Naive thymus-derived CD4-positive, alpha-beta T cell (primary cell): ENCODE measurements around the gene THBS3. TPM values are rescaled to one million over a fixed set of nuclear protein-coding genes. Genes with fewer than 3 reads are reported as not detected.

Source experiments
- ATAC-seq: fragments of 150-1000 bp; cut with Tn5 transposase; 2 replicates; pipeline ENCODE4 v1.10.0; 2021; ENCODE audit warnings: mild to moderate bottlenecking, moderate library complexity
- CTCF ChIA-PET: fragments of 350-600 bp; sonication (Branson Sonifier 250); formaldehyde crosslinking; loops from one replicate; lab custom pipeline; 2021; ENCODE audit warnings: antibody characterized with exemption; lab: Charles Lee
- POLR2A ChIA-PET: fragments of 350-600 bp; sonication (Branson Sonifier 250); formaldehyde crosslinking; loops from one replicate; lab custom pipeline; 2021; ENCODE audit warnings: antibody characterized with exemption, inconsistent platforms; lab: Charles Lee
- DNase-seq, 9 donors: peaks; one replicate each; pipeline versions ENCODE4 v3.0.0 to v3.0.0-alpha.2; 2020 to 2022; ENCODE audit warnings: mixed read lengths in 1 of 9
- H3K27ac ChIP-seq: one replicate; pipeline ENCODE4 v1.7.0; 2013; ENCODE audit warnings: mild to moderate bottlenecking, low read depth, low read length, moderate library complexity
- H3K27me3 ChIP-seq, 2 donors: one replicate each; pipeline ENCODE4 v1.7.0; 2013; ENCODE audit warnings: low read length in 2 of 2, mild to moderate bottlenecking in 2 of 2, moderate library complexity in 2 of 2; ENCODE audit not compliant: control insufficient read depth in 2 of 2, insufficient read depth in 2 of 2
- H3K36me3 ChIP-seq, 3 experiments: 1 replicate in 2 of 3; 2 replicates in 1 of 3; pipeline ENCODE4 v1.7.0; 2013; ENCODE audit warnings: low read length in 3 of 3, mild to moderate bottlenecking in 3 of 3, moderate library complexity in 1 of 3; ENCODE audit not compliant: insufficient read depth in 3 of 3, control insufficient read depth in 2 of 3
- H3K4me1 ChIP-seq, 2 donors: one replicate each; pipeline ENCODE4 v1.7.0; 2013; ENCODE audit warnings: low read length in 2 of 2, mild to moderate bottlenecking in 2 of 2, moderate library complexity in 1 of 2; ENCODE audit not compliant: control insufficient read depth in 2 of 2, insufficient read depth in 2 of 2
- H3K4me3 ChIP-seq: 2 replicates; pipeline ENCODE4 v1.7.0; 2013; ENCODE audit warnings: mild to moderate bottlenecking, low read length
- H3K9me3 ChIP-seq, 3 experiments: 1 replicate in 2 of 3; 2 replicates in 1 of 3; pipeline ENCODE4 v1.7.0; 2013; ENCODE audit warnings: low read length in 3 of 3; ENCODE audit not compliant: control insufficient read depth in 2 of 3
- H3K27ac Mint-ChIP-seq, 9 donors: one replicate each; pipeline ENCODE4 v1.8.0; 2020 to 2022; ENCODE audit warnings: mixed read lengths in 9 of 9, mild to moderate bottlenecking in 8 of 9, moderate library complexity in 5 of 9, inconsistent platforms in 2 of 9
- H3K27me3 Mint-ChIP-seq, 5 donors: one replicate each; pipeline ENCODE4 v1.8.0; 2021 to 2022; ENCODE audit warnings: mixed read lengths in 5 of 5, mild to moderate bottlenecking in 1 of 5
- H3K36me3 Mint-ChIP-seq, 5 donors: one replicate each; pipeline ENCODE4 v1.8.0; 2020 to 2022; ENCODE audit warnings: mixed read lengths in 5 of 5, mild to moderate bottlenecking in 3 of 5, inconsistent platforms in 1 of 5
- H3K4me1 Mint-ChIP-seq, 7 donors: one replicate each; pipeline ENCODE4 v1.8.0; 2020 to 2022; ENCODE audit warnings: mixed read lengths in 7 of 7, mild to moderate bottlenecking in 3 of 7, inconsistent platforms in 1 of 7
- H3K4me3 Mint-ChIP-seq, 10 donors: one replicate each; pipeline ENCODE4 v1.8.0; 2020 to 2022; ENCODE audit warnings: mild to moderate bottlenecking in 10 of 10, mixed read lengths in 10 of 10, moderate library complexity in 6 of 10, inconsistent platforms in 2 of 10
- H3K9me3 Mint-ChIP-seq, 11 donors: one replicate each; pipeline ENCODE4 v1.8.0; 2020 to 2022; ENCODE audit warnings: mixed read lengths in 11 of 11, mild to moderate bottlenecking in 4 of 11, inconsistent platforms in 1 of 11, moderate library complexity in 1 of 11
- intact Hi-C, 2 donors: fragments of 100-400 bp; cut with micrococcal nuclease; formaldehyde crosslinking; loops; one replicate each; pipeline ENCODE4 v1.15.1; 2023
- polyA plus RNA-seq, 2 donors: library from polyadenylated mRNA; unstranded; fragments of 300-500 nt; fragmentation: Illumina TruSeq; gene quantifications; one replicate each; pipeline ENCODE4 v1.2.3, GENCODE V29; 2021
- total RNA-seq, 6 experiments: library from RNA in 5 of 6; stranded (reverse) in 5 of 6; gene quantifications; 1 replicate in 5 of 6; 2 replicates in 1 of 6; pipeline ENCODE4 v1.2.3 and lab custom pipeline; 2021 to 2026

Gene THBS3
- total and polyA plus RNA-seq, 7 experiments from 2014 or later = 0.87 to 35.9 (median 26.8) TPM

- intact Hi-C loops = no loop called here
- ChIA-PET POLR2A (no interaction called here), CTCF (interaction anchor here (1.2 kb wide), 1 partner anchor 11 kb away, joined by 6 read pairs; no protein-coding TSS in a partner anchor)
- Mint-ChIP-seq H3K9me3 (peaks cover 0 to 1% (median 0%) of the 10 kb centered on the region in 11 donors), H3K27me3 (no peaks in the 10 kb centered on the region), H3K4me1 (peaks cover 0 to 15% (median 0%) of the 10 kb centered on the region in 7 donors), H3K4me3 (no peak overlapping the region), H3K27ac (no peak overlapping the region), H3K36me3 (peaks cover 0 to 17% (median 3%) of the 10 kb centered on the region in 5 donors)
- Histone ChIP-seq H3K36me3 (peaks cover 0 to 25% (median 0%) of the 10 kb centered on the region in 3 experiments), H3K4me1 (peaks cover 0 to under 1% of the 10 kb centered on the region in 2 donors), H3K9me3 (no peaks in the 10 kb centered on the region), H3K27me3 (no peaks in the 10 kb centered on the region), H3K27ac (no peak overlapping the region), H3K4me3 (no peak overlapping the region)
- DNase-seq = no peak
- no peak for ATAC-seq
These were observed 25.6 kb downstream of the THBS3 start for GRCh38 chr1:155182052-155182550.

GRCh38 chr1:155181371-155182051, 26.2 kb downstream of the THBS3 start:
- Mint-ChIP-seq H3K9me3 (peaks cover 0 to 1% (median 0%) of the 10 kb centered on the region in 11 donors), H3K27ac (no peak overlapping the region), H3K27me3 (no peaks in the 10 kb centered on the region), H3K36me3 (peaks cover 0 to 18% (median 3%) of the 10 kb centered on the region in 5 donors), H3K4me3 (no peak overlapping the region), H3K4me1 (peaks cover 3 to 18% (median 5%) of the 10 kb centered on the region in 7 donors)
- DNase-seq (no peak), ATAC-seq (no peak)
- POLR2A ChIA-PET = no interaction called here
- H3K27me3 ChIP-seq = no peaks in the 10 kb centered on the region
- H3K36me3 ChIP-seq = peaks cover 0 to 25% (median 0%) of the 10 kb centered on the region in 3 experiments
- no peak overlapping the region for H3K27ac ChIP-seq
- H3K4me3 ChIP-seq = no peak overlapping the region
- H3K9me3 ChIP-seq = no peaks in the 10 kb centered on the region
- H3K4me1 ChIP-seq = peaks cover 0 to 6% of the 10 kb centered on the region in 2 donors
- CTCF ChIA-PET = no interaction called here
- intact Hi-C loops = no loop called here

DNA sequence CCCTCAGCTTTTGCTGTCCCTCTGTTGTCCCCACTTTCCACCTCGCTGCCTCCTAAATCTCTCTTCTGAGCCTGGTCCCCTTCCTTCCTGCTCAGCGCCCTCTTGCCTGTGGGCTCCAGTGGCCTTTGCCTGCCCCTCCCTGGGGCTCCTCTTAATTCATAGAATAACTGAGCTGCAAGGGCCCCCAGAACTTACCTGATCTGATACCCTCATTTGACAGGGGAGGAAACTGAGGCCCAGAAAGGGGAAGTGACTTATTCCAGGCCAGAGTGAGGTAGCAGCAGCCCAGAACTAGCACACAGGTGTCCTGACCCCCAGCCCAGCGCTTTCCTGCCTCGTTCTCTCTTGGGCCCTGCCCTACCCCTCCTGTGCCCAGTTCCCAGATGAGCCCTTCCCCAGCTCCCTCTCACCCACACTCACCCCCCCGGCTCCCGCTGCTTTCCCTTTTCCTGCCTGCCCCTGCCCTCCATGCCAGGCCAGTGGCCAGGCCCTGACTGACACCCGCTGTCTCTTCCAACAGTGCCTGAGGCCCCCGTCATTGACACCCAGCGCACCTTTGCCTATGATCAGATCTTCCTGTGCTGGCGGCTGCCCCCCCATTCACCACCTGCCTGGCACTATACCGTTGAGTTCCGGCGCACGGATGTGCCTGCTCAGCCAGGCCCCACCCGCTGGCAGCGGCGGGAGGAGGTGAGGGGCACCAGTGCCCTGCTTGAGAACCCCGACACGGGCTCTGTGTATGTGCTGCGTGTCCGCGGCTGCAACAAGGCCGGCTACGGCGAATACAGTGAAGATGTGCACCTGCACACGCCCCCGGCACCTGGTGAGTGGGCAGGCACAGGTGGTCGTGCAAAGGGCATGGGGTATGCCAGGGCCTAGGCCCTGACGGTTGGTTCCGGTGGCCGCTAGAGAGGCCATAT, 28.3 kb downstream of the THBS3 start:
- ATAC-seq (no peak), DNase-seq (peak in 1 of 9 donors; percentile 5)
- no peaks in the 10 kb centered on the region for H3K9me3 ChIP-seq
- H3K27ac ChIP-seq = no peak overlapping the region
- H3K27ac Mint-ChIP-seq = no peak overlapping the region
- ChIA-PET POLR2A (interaction anchor here (1.2 to 1.7 kb wide), 3 partner anchors 15 to 48 kb away, joined by 3 to 4 read pairs (median 4); partner anchors contain the start of gene THBS3), CTCF (interaction anchor here (0.8 to 1.3 kb wide), 3 partner anchors 14 to 72 kb away, joined by 3 to 5 read pairs (median 3); no protein-coding TSS in a partner anchor)
- intact Hi-C loops = no loop called here
- no peak overlapping the region for H3K4me3 Mint-ChIP-seq
- no peaks in the 10 kb centered on the region for H3K27me3 ChIP-seq
- no peak overlapping the region for H3K4me3 ChIP-seq
- no peaks in the 10 kb centered on the region for H3K27me3 Mint-ChIP-seq
- H3K4me1 Mint-ChIP-seq = peaks cover 11 to 25% (median 19%) of the 10 kb centered on the region in 7 donors
- peaks cover 0 to 25% (median 0%) of the 10 kb centered on the region in 3 experiments for H3K36me3 ChIP-seq
- H3K36me3 Mint-ChIP-seq = peaks cover 0 to 23% (median 3%) of the 10 kb centered on the region in 5 donors
- peaks cover 0 to 1% (median 0%) of the 10 kb centered on the region in 11 donors for H3K9me3 Mint-ChIP-seq
- peaks cover 0 to 9% of the 10 kb centered on the region in 2 donors for H3K4me1 ChIP-seq

DNA sequence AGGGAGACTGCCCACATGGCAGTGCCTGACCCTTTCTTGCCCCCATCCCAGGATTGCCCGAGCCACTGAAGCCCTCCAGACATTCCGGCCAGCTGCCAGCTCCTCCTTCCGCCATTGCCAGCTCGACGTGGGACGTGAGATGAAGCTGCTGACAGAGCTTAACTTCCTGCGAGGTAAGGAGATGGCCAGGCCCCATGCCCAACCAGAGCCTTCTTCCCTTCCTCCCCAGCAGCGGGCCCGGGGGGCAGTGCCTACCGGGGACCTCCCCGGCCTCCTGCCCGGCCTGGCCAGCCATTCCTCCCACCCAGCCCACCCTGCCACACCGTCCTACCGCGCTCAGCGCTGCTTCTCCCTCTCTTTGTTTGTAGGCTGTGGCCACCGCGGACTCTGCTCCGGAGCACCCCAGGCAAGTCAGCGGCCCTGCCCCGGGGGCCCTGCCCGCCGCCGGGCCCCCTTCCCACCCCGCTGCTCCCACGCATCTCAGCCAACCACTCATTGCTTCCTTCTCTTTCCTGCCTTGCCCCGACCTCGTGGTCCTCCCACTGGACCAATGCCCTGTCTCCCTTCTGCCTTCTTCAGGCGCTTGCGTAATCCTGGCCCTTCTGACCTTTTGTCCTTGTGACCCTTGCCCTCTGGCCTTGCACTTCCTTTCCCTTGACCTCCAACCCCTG, 29.1 kb downstream of the THBS3 start:
- POLR2A ChIA-PET = interaction anchor here (1.7 to 2.0 kb wide), 2 partner anchors 15 to 29 kb away, joined by 4 to 18 read pairs; partner anchors contain the start of gene THBS3
- Histone ChIP-seq H3K4me3 (no peak overlapping the region), H3K27me3 (no peaks in the 10 kb centered on the region), H3K36me3 (peaks cover 0 to 25% (median 0%) of the 10 kb centered on the region in 3 experiments), H3K27ac (no peak overlapping the region), H3K9me3 (no peaks in the 10 kb centered on the region), H3K4me1 (peaks cover 1 to 9% of the 10 kb centered on the region in 2 donors)
- peak overlapping the region in 1 of 9 donors; percentile 23 for H3K27ac Mint-ChIP-seq
- peaks cover 0 to 22% (median 3%) of the 10 kb centered on the region in 5 donors for H3K36me3 Mint-ChIP-seq
- H3K9me3 Mint-ChIP-seq = peaks cover 0 to 1% (median 0%) of the 10 kb centered on the region in 11 donors
- intact Hi-C loops = no loop called here
- H3K4me3 Mint-ChIP-seq = no peak overlapping the region
- ATAC-seq = no peak
- peak in 2 of 9 donors; percentile 2 to 5 for DNase-seq
- CTCF ChIA-PET = interaction anchor here (0.6 to 2.4 kb wide), 4 partner anchors 15 to 395 kb away, joined by 3 to 26 read pairs (median 6); no protein-coding TSS in a partner anchor
- no peaks in the 10 kb centered on the region for H3K27me3 Mint-ChIP-seq
- H3K4me1 Mint-ChIP-seq = peaks cover 12 to 31% (median 25%) of the 10 kb centered on the region in 7 donors

- H3K27ac Mint-ChIP-seq = no peak overlapping the region
- ChIA-PET POLR2A (interaction anchor here (1.2 to 2.0 kb wide), 2 partner anchors 16 to 26 kb away, joined by 4 to 18 read pairs; no protein-coding TSS in a partner anchor), CTCF (interaction anchor here (0.6 to 2.4 kb wide), 6 partner anchors 16 to 395 kb away, joined by 3 to 26 read pairs (median 4); no protein-coding TSS in a partner anchor)
- H3K36me3 ChIP-seq = peaks cover 0 to 27% (median 0%) of the 10 kb centered on the region in 3 experiments
- no peak overlapping the region for H3K27ac ChIP-seq
- peaks cover 4 to 9% of the 10 kb centered on the region in 2 donors for H3K4me1 ChIP-seq
- intact Hi-C loops = loop anchor here in 1 of 2 donors (2.0 kb wide), 1 partner anchor 15 kb away; no protein-coding TSS in a partner anchor
- H3K9me3 ChIP-seq = no peaks in the 10 kb centered on the region
- peaks cover 0 to 4% (median 0%) of the 10 kb centered on the region in 11 donors for H3K9me3 Mint-ChIP-seq
- H3K4me3 Mint-ChIP-seq = no peak overlapping the region
- DNase-seq = peak in 3 of 9 donors; percentile 3 to 15 (median 6)
- peaks cover 0 to 24% (median 3%) of the 10 kb centered on the region in 5 donors for H3K36me3 Mint-ChIP-seq
- H3K4me1 Mint-ChIP-seq = peaks cover 18 to 37% (median 31%) of the 10 kb centered on the region in 7 donors
- H3K27me3 ChIP-seq = no peaks in the 10 kb centered on the region
- peaks cover 0 to 4% (median 0%) of the 10 kb centered on the region in 5 donors for H3K27me3 Mint-ChIP-seq
- no peak overlapping the region for H3K4me3 ChIP-seq
- ATAC-seq = no peak
These were observed 29.8 kb downstream of the THBS3 start for GRCh38 chr1:155177918-155178281.
